Panc1 (cell line): Measurements from ENCODE around the gene SSR3. TPM values are rescaled to one million over a fixed set of nuclear protein-coding genes. Genes with fewer than 3 reads are reported as not detected.

Source experiments
- ATAC-seq: fragments of 200-7000 bp; cut with Tn5 transposase; 2 replicates; pipeline ENCODE4 v1.9.1; 2020; ENCODE audit warnings: mild to moderate bottlenecking, moderate library complexity
- BruUV-seq: library from RNA; stranded (reverse); fragments of 400-500 nt; replicated peaks from 2 replicates; lab custom pipeline; 2021; lab: Mats Ljungman, UMichigan
- CTCF ChIA-PET: fragments of 300-600 bp; sonication (Branson Sonifier 250); formaldehyde crosslinking; loops from one replicate; lab custom pipeline; 2022; ENCODE audit warnings: antibody characterized with exemption; lab: Charles Lee
- POLR2A ChIA-PET: fragments of 300-600 bp; sonication (Branson Sonifier 250); formaldehyde crosslinking; loops from one replicate; lab custom pipeline; 2022; ENCODE audit warnings: antibody characterized with exemption; lab: Charles Lee
- DNase-seq: peaks from one replicate; pipeline ENCODE4 v3.0.0-alpha.2; 2010; ENCODE audit warnings: low read depth, low spot score
- H3K27ac ChIP-seq: 2 replicates; pipeline ENCODE4 v1.5.1; 2011; ENCODE audit warnings: mild to moderate bottlenecking, low read length, inconsistent platforms
- H3K27me3 ChIP-seq: fragments of 200-500 bp; sonication (Bioruptor generic); 2 replicates; pipeline ENCODE4 v1.6.0; 2014; ENCODE audit warnings: low read length, inconsistent platforms; ENCODE audit not compliant: control insufficient read depth, insufficient read depth
- H3K36me3 ChIP-seq: fragments of 200-500 bp; sonication (Bioruptor generic); 2 replicates; pipeline ENCODE4 v1.5.1; 2014; ENCODE audit warnings: inconsistent platforms, mild to moderate bottlenecking, low read length, moderate library complexity; ENCODE audit not compliant: control insufficient read depth, insufficient read depth
- H3K4me1 ChIP-seq: 2 replicates; pipeline ENCODE4 v1.5.1; 2011; ENCODE audit warnings: inconsistent platforms, mild to moderate bottlenecking, low read length, moderate library complexity; ENCODE audit not compliant: control insufficient read depth, insufficient read depth
- H3K4me3 ChIP-seq, 2 experiments: 2 replicates each; pipeline ENCODE4 v1.5.1; 2011 to 2012; ENCODE audit warnings: low read depth in 2 of 2, low read length in 2 of 2, mild to moderate bottlenecking in 2 of 2, inconsistent platforms in 1 of 2, moderate library complexity in 1 of 2
- H3K9me3 ChIP-seq: fragments of 200-500 bp; sonication (Bioruptor generic); 2 replicates; pipeline ENCODE4 v1.5.1; 2014; ENCODE audit warnings: low read depth, mild to moderate bottlenecking, inconsistent platforms, low read length, moderate library complexity; ENCODE audit not compliant: control insufficient read depth, insufficient read depth
- CTCF ChIP-seq: fragments of 450-650 bp; IDR thresholded peaks from 2 replicates; pipeline ENCODE4 v1.5.1; 2017; ENCODE audit warnings: mild to moderate bottlenecking
- POLR2AphosphoS5 ChIP-seq: IDR thresholded peaks from 2 replicates; pipeline ENCODE4 v1.6.1; 2012; ENCODE audit warnings: mild to moderate bottlenecking, low read depth, low read length, moderate library complexity
- REST ChIP-seq, 2 experiments: IDR thresholded peaks; 2 replicates each; pipeline ENCODE4 v1.6.1; 2011 to 2012; ENCODE audit warnings: low read depth in 2 of 2, control low read depth in 1 of 2, low read length in 1 of 2, mild to moderate bottlenecking in 1 of 2, moderate library complexity in 1 of 2; ENCODE audit not compliant: insufficient read depth in 1 of 2
- SIN3A ChIP-seq: IDR thresholded peaks from 2 replicates; pipeline ENCODE4 v1.6.1; 2012; ENCODE audit warnings: low read depth, mild to moderate bottlenecking, low read length, moderate library complexity, borderline replicate concordance; ENCODE audit not compliant: insufficient read depth
- TCF7L2 ChIP-seq: IDR thresholded peaks from 2 replicates; pipeline ENCODE4 v1.6.1; 2011; ENCODE audit warnings: mild to moderate bottlenecking, low read depth, low read length, inconsistent platforms
- in situ Hi-C: cut with HindIII; loops from 2 replicates; pipeline ENCODE4 v1.10.0; 2016; ENCODE audit warnings: low sequenced_read_pairs, low pct_unique_long_range_greater_than_20kb
- intact Hi-C: fragments of 100-400 bp; cut with micrococcal nuclease; formaldehyde crosslinking; loops from one replicate; pipeline ENCODE4 v1.10.0; 2022; ENCODE audit not compliant: unreplicated experiment
- total RNA-seq: library from RNA; stranded (reverse); gene quantifications from one replicate; pipeline ENCODE4 v1.2.1, GENCODE V29; 2021; ENCODE audit not compliant: unreplicated experiment

The SSR3 gene
- total RNA-seq, 1 experiment from 2014 or later, result 154 TPM

GRCh38 chr3:156579427-156579851 is 24.5 kb upstream of the SSR3 start:
- H3K36me3 ChIP-seq, result no peaks in the 10 kb centered on the region; the same call in 1 of the 2 replicates
- BruUV-seq, result no TSS peak
- no peak overlapping the region for H3K27ac ChIP-seq
- intact Hi-C loops (no loop called here), in situ Hi-C loops (no loop called here)
- DNase-seq, result no peak
- H3K4me3 ChIP-seq, result no peak overlapping the region
- no peak for TF ChIP-seq CTCF
- TF ChIP-seq POLR2AphosphoS5, result no peak
- TF ChIP-seq REST (IDR thresholded peaks at IDR 0.05; ENCODE audit: insufficient read depth in 1 of 2, low read depth in 2 of 2, low read length in 1 of 2), result no peak
- TF ChIP-seq SIN3A, result no peak
- TF ChIP-seq TCF7L2, result no peak
- peaks cover 7% of the 10 kb centered on the region; the same call in 1 of the 2 replicates for H3K27me3 ChIP-seq
- H3K9me3 ChIP-seq, result no peaks in the 10 kb centered on the region
- H3K4me1 ChIP-seq, result no peaks in the 10 kb centered on the region
- POLR2A ChIA-PET, result no interaction called here
- CTCF ChIA-PET, result no interaction called here
- no peak for ATAC-seq

GRCh38 chr3:156577736-156578135 is 22.8 kb upstream of the SSR3 start:
- in situ Hi-C loops (no loop called here), intact Hi-C loops (no loop called here)
- ATAC-seq, result no peak
- POLR2A ChIA-PET, result no interaction called here
- no peaks in the 10 kb centered on the region for H3K9me3 ChIP-seq
- no peak for TF ChIP-seq SIN3A
- no peak for TF ChIP-seq REST (IDR thresholded peaks at IDR 0.05; ENCODE audit: insufficient read depth in 1 of 2, low read depth in 2 of 2, low read length in 1 of 2)
- TF ChIP-seq POLR2AphosphoS5, result no peak
- TF ChIP-seq TCF7L2, result no peak
- H3K36me3 ChIP-seq, result no peaks in the 10 kb centered on the region; the same call in 1 of the 2 replicates
- no peak overlapping the region for H3K4me3 ChIP-seq
- H3K27me3 ChIP-seq, result peaks cover 5% of the 10 kb centered on the region; the same call in 1 of the 2 replicates
- no peak overlapping the region for H3K27ac ChIP-seq
- BruUV-seq, result no TSS peak
- DNase-seq, result no peak
- CTCF ChIA-PET, result no interaction called here
- H3K4me1 ChIP-seq, result no peaks in the 10 kb centered on the region
